Measurements from ENCODE around the gene TM9SF4. TPM values are rescaled to one million over a fixed set of nuclear protein-coding genes. Genes with fewer than 3 reads are reported as not detected.

Gene TM9SF4
- total RNA-seq, 1 donor from 2014 or later = 18.8 TPM

- Histone ChIP-seq H3K9me3 (ENCODE audit: control insufficient read depth in 3 of 3, low read length in 3 of 3) (no peaks in the 10 kb centered on the region), H3K9ac (ENCODE audit: low read depth in 1 of 3, low read length in 3 of 3) (peak overlapping the region in 1 of 3 donors; percentile 11), H3K4me1 (ENCODE audit: control insufficient read depth in 3 of 3, insufficient read depth in 3 of 3, low read length in 3 of 3) (peaks cover 14 to 20% (median 17%) of the 10 kb centered on the region in 3 donors), H3K27ac (ENCODE audit: low read depth, low read length) (no peak overlapping the region), H3K36me3 (ENCODE audit: control insufficient read depth in 3 of 3, insufficient read depth in 3 of 3, low read length in 3 of 3) (peaks cover 40 to 49% (median 43%) of the 10 kb centered on the region in 3 donors), H3K27me3 (ENCODE audit: control insufficient read depth in 3 of 3, insufficient read depth in 3 of 3, low read length in 3 of 3) (no peaks in the 10 kb centered on the region), H3K4me3 (ENCODE audit: low read length in 3 of 3) (no peak overlapping the region)
Measured at GRCh38 chr20:32152421-32153155, 43.1 kb downstream of the TM9SF4 start.

- H3K4me3 ChIP-seq (ENCODE audit: low read length in 3 of 3) = no peak overlapping the region
- no peaks in the 10 kb centered on the region for H3K27me3 ChIP-seq (ENCODE audit: control insufficient read depth in 3 of 3, insufficient read depth in 3 of 3, low read length in 3 of 3)
- peaks cover 14 to 20% (median 17%) of the 10 kb centered on the region in 3 donors for H3K4me1 ChIP-seq (ENCODE audit: control insufficient read depth in 3 of 3, insufficient read depth in 3 of 3, low read length in 3 of 3)
- no peak overlapping the region for H3K27ac ChIP-seq (ENCODE audit: low read depth, low read length)
- no peak overlapping the region for H3K9ac ChIP-seq (ENCODE audit: low read depth in 1 of 3, low read length in 3 of 3)
- peaks cover 44 to 56% (median 45%) of the 10 kb centered on the region in 3 donors for H3K36me3 ChIP-seq (ENCODE audit: control insufficient read depth in 3 of 3, insufficient read depth in 3 of 3, low read length in 3 of 3)
- no peaks in the 10 kb centered on the region for H3K9me3 ChIP-seq (ENCODE audit: control insufficient read depth in 3 of 3, low read length in 3 of 3)
Measured at GRCh38 chr20:32153156-32153665, 43.7 kb downstream of the TM9SF4 start.

- Histone ChIP-seq H3K9ac (ENCODE audit: low read depth in 1 of 3, low read length in 3 of 3) (no peak overlapping the region), H3K27ac (ENCODE audit: low read depth, low read length) (no peak overlapping the region), H3K36me3 (ENCODE audit: control insufficient read depth in 3 of 3, insufficient read depth in 3 of 3, low read length in 3 of 3) (peaks cover 47 to 59% (median 48%) of the 10 kb centered on the region in 3 donors), H3K9me3 (ENCODE audit: control insufficient read depth in 3 of 3, low read length in 3 of 3) (no peaks in the 10 kb centered on the region), H3K4me1 (ENCODE audit: control insufficient read depth in 3 of 3, insufficient read depth in 3 of 3, low read length in 3 of 3) (peaks cover 14 to 20% (median 17%) of the 10 kb centered on the region in 3 donors), H3K27me3 (ENCODE audit: control insufficient read depth in 3 of 3, insufficient read depth in 3 of 3, low read length in 3 of 3) (no peaks in the 10 kb centered on the region), H3K4me3 (ENCODE audit: low read length in 3 of 3) (no peak overlapping the region)
Measured at GRCh38 chr20:32153771-32154170, 44.3 kb downstream of the TM9SF4 start.

GRCh38 chr20:32155017-32155981 lies 45.8 kb downstream of the TM9SF4 start:
- Histone ChIP-seq H3K27me3 (ENCODE audit: control insufficient read depth in 3 of 3, insufficient read depth in 3 of 3, low read length in 3 of 3) (no peaks in the 10 kb centered on the region), H3K9ac (ENCODE audit: low read depth in 1 of 3, low read length in 3 of 3) (peak overlapping the region in 2 of 3 donors; percentile 33 to 63), H3K4me3 (ENCODE audit: low read length in 3 of 3) (peak overlapping the region in 1 of 3 donors; percentile 6), H3K27ac (ENCODE audit: low read depth, low read length) (peak overlapping the region; percentile 50), H3K4me1 (ENCODE audit: control insufficient read depth in 3 of 3, insufficient read depth in 3 of 3, low read length in 3 of 3) (peaks cover 14 to 20% (median 17%) of the 10 kb centered on the region in 3 donors), H3K9me3 (ENCODE audit: control insufficient read depth in 3 of 3, low read length in 3 of 3) (no peaks in the 10 kb centered on the region), H3K36me3 (ENCODE audit: control insufficient read depth in 3 of 3, insufficient read depth in 3 of 3, low read length in 3 of 3) (peaks cover 50 to 62% (median 52%) of the 10 kb centered on the region in 3 donors)

GRCh38 chr20:32157611-32158010 lies 48.1 kb downstream of the TM9SF4 start:
- Histone ChIP-seq H3K4me1 (ENCODE audit: control insufficient read depth in 3 of 3, insufficient read depth in 3 of 3, low read length in 3 of 3) (peaks cover 11 to 18% (median 17%) of the 10 kb centered on the region in 3 donors), H3K36me3 (ENCODE audit: control insufficient read depth in 3 of 3, insufficient read depth in 3 of 3, low read length in 3 of 3) (peaks cover 50 to 64% (median 53%) of the 10 kb centered on the region in 3 donors), H3K9ac (ENCODE audit: low read depth in 1 of 3, low read length in 3 of 3) (no peak overlapping the region), H3K27ac (ENCODE audit: low read depth, low read length) (no peak overlapping the region), H3K9me3 (ENCODE audit: control insufficient read depth in 3 of 3, low read length in 3 of 3) (no peaks in the 10 kb centered on the region), H3K27me3 (ENCODE audit: control insufficient read depth in 3 of 3, insufficient read depth in 3 of 3, low read length in 3 of 3) (no peaks in the 10 kb centered on the region), H3K4me3 (ENCODE audit: low read length in 3 of 3) (no peak overlapping the region)

- H3K4me3 ChIP-seq (ENCODE audit: low read length in 3 of 3) = no peak overlapping the region
- H3K27ac ChIP-seq (ENCODE audit: low read depth, low read length) = no peak overlapping the region
- peaks cover 11 to 13% (median 13%) of the 10 kb centered on the region in 3 donors for H3K4me1 ChIP-seq (ENCODE audit: control insufficient read depth in 3 of 3, insufficient read depth in 3 of 3, low read length in 3 of 3)
- H3K36me3 ChIP-seq (ENCODE audit: control insufficient read depth in 3 of 3, insufficient read depth in 3 of 3, low read length in 3 of 3) = peaks cover 46 to 63% (median 51%) of the 10 kb centered on the region in 3 donors
- H3K9ac ChIP-seq (ENCODE audit: low read depth in 1 of 3, low read length in 3 of 3) = no peak overlapping the region
- no peaks in the 10 kb centered on the region for H3K9me3 ChIP-seq (ENCODE audit: control insufficient read depth in 3 of 3, low read length in 3 of 3)
- no peaks in the 10 kb centered on the region for H3K27me3 ChIP-seq (ENCODE audit: control insufficient read depth in 3 of 3, insufficient read depth in 3 of 3, low read length in 3 of 3)
Measured at GRCh38 chr20:32158351-32158750, 48.8 kb downstream of the TM9SF4 start.

GRCh38 chr20:32158943-32159660 lies 49.6 kb downstream of the TM9SF4 start:
- Histone ChIP-seq H3K4me1 (ENCODE audit: control insufficient read depth in 3 of 3, insufficient read depth in 3 of 3, low read length in 3 of 3) (peaks cover 11 to 13% (median 13%) of the 10 kb centered on the region in 3 donors), H3K9me3 (ENCODE audit: control insufficient read depth in 3 of 3, low read length in 3 of 3) (no peaks in the 10 kb centered on the region), H3K27me3 (ENCODE audit: control insufficient read depth in 3 of 3, insufficient read depth in 3 of 3, low read length in 3 of 3) (no peaks in the 10 kb centered on the region), H3K36me3 (ENCODE audit: control insufficient read depth in 3 of 3, insufficient read depth in 3 of 3, low read length in 3 of 3) (peaks cover 42 to 60% (median 52%) of the 10 kb centered on the region in 3 donors), H3K9ac (ENCODE audit: low read depth in 1 of 3, low read length in 3 of 3) (no peak overlapping the region), H3K27ac (ENCODE audit: low read depth, low read length) (no peak overlapping the region), H3K4me3 (ENCODE audit: low read length in 3 of 3) (no peak overlapping the region)

- H3K4me1 ChIP-seq (ENCODE audit: control insufficient read depth in 3 of 3, insufficient read depth in 3 of 3, low read length in 3 of 3) = peaks cover 8 to 10% (median 9%) of the 10 kb centered on the region in 3 donors
- H3K27ac ChIP-seq (ENCODE audit: low read depth, low read length) = no peak overlapping the region
- no peaks in the 10 kb centered on the region for H3K27me3 ChIP-seq (ENCODE audit: control insufficient read depth in 3 of 3, insufficient read depth in 3 of 3, low read length in 3 of 3)
- peaks cover 42 to 63% (median 56%) of the 10 kb centered on the region in 3 donors for H3K36me3 ChIP-seq (ENCODE audit: control insufficient read depth in 3 of 3, insufficient read depth in 3 of 3, low read length in 3 of 3)
- H3K9me3 ChIP-seq (ENCODE audit: control insufficient read depth in 3 of 3, low read length in 3 of 3) = no peaks in the 10 kb centered on the region
- H3K4me3 ChIP-seq (ENCODE audit: low read length in 3 of 3) = no peak overlapping the region
- no peak overlapping the region for H3K9ac ChIP-seq (ENCODE audit: low read depth in 1 of 3, low read length in 3 of 3)
Measured at GRCh38 chr20:32159766-32160221, 50.3 kb downstream of the TM9SF4 start.

- Histone ChIP-seq H3K9me3 (ENCODE audit: control insufficient read depth in 3 of 3, low read length in 3 of 3) (no peaks in the 10 kb centered on the region), H3K27ac (ENCODE audit: low read depth, low read length) (no peak overlapping the region), H3K36me3 (ENCODE audit: control insufficient read depth in 3 of 3, insufficient read depth in 3 of 3, low read length in 3 of 3) (peaks cover 45 to 67% (median 61%) of the 10 kb centered on the region in 3 donors), H3K9ac (ENCODE audit: low read depth in 1 of 3, low read length in 3 of 3) (no peak overlapping the region), H3K4me3 (ENCODE audit: low read length in 3 of 3) (no peak overlapping the region), H3K4me1 (ENCODE audit: control insufficient read depth in 3 of 3, insufficient read depth in 3 of 3, low read length in 3 of 3) (peaks cover 3 to 5% (median 4%) of the 10 kb centered on the region in 3 donors), H3K27me3 (ENCODE audit: control insufficient read depth in 3 of 3, insufficient read depth in 3 of 3, low read length in 3 of 3) (no peaks in the 10 kb centered on the region)
Measured at GRCh38 chr20:32160341-32160740, 50.8 kb downstream of the TM9SF4 start.
